T-helper 2 cell (primary cell): ENCODE measurements around the gene HCFC1R1.
"Not testable (repeated sequence)": the region's sequence is repeated elsewhere in the genome, so short reads cannot be mapped to it uniquely, and the experiment has no call there.

Experiments
- DNase-seq, 5 experiments: peaks; one replicate each; pipeline versions ENCODE4 v3.0.0 to v3.0.0-alpha.2; 2012 to 2022

The HCFC1R1 gene

GRCh38 chr16:3057181-3058138 is 33.7 kb upstream of the HCFC1R1 start:
- peak in 1 of 5 experiments; percentile 73 for DNase-seq

DNA sequence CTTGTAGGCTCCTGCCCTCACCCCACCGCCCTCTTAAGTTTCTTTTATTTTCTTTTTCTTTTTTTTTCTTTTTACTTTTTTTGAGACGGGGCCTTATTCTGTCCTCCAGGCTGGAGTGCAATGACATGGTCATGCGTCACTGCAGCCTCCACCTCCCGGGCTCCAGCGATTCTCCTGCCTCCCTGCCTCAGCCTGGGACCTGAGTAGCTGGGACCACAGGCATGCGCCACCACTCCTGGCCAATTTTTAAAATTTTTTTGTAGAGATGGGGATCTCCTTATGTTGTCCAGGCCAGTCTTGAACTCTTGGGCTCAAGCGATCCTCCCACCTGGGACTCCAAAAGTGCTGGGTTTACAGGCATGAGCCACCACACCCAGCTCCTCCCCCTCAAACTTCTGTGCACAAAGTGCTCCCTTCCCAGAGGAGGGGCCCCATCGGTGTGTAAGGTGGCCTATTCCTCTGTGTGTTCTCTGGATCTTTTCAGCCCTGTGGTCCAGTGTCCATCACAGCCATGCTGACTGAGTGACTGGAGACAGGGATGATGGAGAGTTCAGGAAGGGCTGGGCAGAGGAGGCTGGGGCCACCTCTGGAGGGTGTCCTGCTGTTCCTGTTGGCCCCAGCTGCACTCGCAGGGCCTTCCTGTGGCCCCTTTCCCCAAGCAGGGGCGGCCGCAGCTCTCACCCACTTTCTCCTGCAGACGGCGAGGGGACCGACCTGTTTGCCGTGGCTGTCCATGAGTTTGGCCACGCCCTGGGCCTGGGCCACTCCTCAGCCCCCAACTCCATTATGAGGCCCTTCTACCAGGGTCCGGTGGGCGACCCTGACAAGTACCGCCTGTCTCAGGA is 32.8 kb upstream of the HCFC1R1 start:
- DNase-seq = peak in 1 of 5 experiments; percentile 39

DNA sequence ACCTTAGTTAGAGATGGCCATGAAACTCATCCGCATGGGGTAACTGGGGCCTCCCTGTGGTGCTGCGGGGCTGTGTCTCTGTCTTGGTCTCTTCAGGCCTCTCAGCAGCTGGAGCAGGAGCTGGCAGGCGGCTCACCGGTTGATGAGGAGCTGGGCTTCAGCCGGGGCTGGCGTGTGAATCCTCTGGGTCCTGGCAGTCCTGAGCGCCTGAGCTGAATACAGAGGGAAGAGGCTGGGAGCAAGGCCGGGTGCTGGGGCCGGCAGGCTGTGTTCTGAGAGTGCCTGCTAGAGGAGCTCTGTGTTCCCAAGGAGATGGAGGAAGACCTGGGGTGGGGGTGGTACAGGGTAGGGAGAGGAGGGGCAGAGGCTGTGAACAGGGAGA is 32.0 kb upstream of the HCFC1R1 start:
- not testable (repeated sequence) for DNase-seq

GRCh38 chr16:3054965-3055733 is 31.4 kb upstream of the HCFC1R1 start:
- DNase-seq = peak in 1 of 5 experiments; percentile 89

GRCh38 chr16:3053330-3053710 is 29.6 kb upstream of the HCFC1R1 start:
- peak in 1 of 5 experiments; percentile 58 for DNase-seq

DNA sequence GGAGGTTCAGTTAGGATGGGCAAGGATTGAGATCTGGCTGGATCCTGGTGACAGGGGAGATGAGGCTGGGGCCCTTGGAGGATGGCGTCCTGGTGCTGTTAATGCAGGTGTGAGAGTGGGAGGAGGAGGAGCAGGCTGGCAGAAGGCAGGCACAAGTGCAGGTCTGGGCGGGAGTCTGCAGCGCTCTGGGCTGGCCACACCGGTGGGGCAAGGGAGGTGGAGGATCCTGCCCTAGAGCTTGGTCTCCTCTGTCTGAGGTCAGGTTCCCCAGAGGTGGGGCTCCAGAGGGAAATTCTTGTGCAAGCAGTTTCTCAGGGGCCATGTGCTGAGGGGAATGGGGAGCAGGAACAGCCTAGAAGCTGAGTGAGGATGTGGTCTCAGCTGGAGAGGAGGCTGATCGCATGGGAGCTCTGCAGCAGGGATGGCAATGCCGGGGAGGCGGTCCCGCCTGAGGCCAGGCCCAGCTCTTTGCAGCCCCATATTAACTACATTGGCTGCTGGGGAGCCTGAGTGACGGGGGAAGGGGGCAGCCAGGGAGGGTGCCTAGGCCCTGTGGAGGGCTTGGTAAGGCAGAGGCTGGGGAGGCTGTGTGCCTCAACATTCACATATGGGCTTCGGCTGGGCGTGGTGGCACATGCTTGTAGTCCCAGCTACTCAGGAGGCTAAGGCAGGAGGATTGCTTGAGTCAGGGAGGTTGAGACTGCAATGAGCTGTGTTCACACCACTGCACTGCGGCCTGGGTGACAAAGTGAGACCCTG is 29.0 kb upstream of the HCFC1R1 start:
- DNase-seq = peak in 1 of 5 experiments; percentile 35

DNA sequence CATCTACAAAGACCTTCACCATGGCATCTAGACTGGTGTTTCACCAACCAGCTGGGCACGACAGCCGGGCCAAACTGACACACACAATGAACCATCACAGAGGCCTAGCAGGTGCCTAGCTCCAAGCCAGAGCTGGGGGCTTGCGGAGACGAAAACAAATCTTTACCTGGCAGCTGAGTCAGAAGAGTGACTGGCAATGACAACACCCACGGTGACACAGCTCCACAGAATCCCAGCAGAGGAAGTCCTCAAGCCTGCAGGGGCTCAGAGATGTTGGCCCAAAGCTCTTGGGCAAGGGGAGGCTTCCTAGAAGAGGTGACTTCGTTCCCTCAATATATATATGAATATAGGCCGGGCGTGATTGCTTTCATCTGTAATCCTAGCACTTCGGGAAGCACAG is 27.8 kb upstream of the HCFC1R1 start:
- DNase-seq = no peak

GRCh38 chr16:3051009-3051408 is 27.3 kb upstream of the HCFC1R1 start:
- DNase-seq = peak in 1 of 5 experiments; percentile 74

GRCh38 chr16:3050487-3050886 is 26.7 kb upstream of the HCFC1R1 start:
- DNase-seq = peak in 1 of 5 experiments; percentile 45

DNA sequence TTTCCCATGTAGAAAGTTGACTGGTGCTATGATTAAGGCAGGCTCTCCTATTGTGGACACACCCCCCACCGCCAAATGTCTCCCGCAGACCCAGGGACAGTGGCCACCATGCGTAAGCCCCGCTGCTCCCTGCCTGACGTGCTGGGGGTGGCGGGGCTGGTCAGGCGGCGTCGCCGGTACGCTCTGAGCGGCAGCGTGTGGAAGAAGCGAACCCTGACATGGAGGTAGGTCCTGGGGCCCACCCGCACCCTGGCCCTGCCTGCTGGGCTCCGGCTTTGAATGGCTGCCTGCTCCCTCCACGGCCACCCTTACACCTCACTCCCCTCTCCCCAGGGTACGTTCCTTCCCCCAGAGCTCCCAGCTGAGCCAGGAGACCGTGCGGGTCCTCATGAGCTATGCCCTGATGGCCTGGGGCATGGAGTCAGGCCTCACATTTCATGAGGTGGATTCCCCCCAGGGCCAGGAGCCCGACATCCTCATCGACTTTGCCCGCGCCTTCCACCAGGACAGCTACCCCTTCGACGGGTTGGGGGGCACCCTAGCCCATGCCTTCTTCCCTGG is 26.3 kb upstream of the HCFC1R1 start:
- DNase-seq = no peak

DNA sequence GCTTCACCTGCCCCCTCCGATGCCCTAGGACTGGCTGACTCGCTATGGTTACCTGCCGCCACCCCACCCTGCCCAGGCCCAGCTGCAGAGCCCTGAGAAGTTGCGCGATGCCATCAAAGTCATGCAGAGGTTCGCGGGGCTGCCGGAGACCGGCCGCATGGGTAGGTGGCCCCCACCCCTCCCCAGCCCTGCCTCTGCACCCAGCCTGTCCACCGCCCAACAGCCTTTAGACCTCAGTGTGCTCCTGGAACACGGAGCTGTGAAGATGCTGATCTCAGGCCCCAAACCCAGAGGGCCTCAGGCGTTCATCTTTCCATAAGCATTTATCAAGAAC is 23.6 kb upstream of the HCFC1R1 start:
- DNase-seq = peak in 1 of 5 experiments; percentile 52

GRCh38 chr16:3046641-3047386 is 23.1 kb upstream of the HCFC1R1 start:
- peak in 1 of 5 experiments; percentile 66 for DNase-seq

- peak in 1 of 5 experiments; percentile 44 for DNase-seq
Measured at GRCh38 chr16:3045758-3046640, 22.3 kb upstream of the HCFC1R1 start, which contains the start of gene MMP25. Gene MMP25 (plus strand): TSS chr16:3046561. CDS start chr16:3046918, 357 bp downstream.

DNA sequence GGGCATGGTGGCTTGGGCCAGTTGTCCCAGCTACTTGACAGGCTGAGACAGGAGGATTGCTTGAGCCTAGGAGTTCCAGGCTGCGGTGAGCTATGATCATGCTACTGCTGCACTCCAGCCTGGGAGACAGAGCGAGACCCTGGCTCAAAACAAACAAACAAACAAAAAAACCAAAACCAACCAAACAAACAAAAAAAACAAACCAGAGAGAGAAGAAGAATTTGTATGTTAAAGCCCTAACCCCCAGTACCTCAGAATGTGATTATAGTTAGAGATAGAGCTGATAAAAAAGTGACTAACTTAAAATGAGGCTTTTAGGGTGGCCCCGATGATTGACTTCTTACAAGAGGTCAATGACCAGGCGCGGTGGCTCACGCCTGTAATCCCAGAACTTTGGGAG is 21.0 kb upstream of the HCFC1R1 start:
- DNase-seq = no peak

GRCh38 chr16:3042376-3042775 is 18.6 kb upstream of the HCFC1R1 start:
- no peak for DNase-seq

DNA sequence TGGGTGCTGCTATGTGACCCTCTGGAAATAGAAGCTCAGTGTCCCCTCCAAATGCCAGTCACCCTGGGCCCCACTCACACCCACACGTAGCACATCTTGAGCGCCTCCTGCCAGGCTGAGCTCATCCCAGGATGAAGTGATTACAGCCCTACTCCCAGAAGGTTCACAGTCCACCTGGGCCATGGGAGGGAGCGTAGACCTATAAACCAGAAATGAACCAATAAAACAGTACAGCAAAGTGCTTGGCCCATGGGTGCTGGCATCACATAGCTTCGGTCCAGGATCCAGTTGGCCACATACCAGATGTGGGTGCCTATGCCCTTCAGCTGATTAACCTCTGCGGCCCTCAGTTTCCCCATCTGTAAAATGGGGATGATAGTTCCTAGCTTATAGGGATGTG is 15.2 kb upstream of the HCFC1R1 start:
- no peak for DNase-seq

DNA sequence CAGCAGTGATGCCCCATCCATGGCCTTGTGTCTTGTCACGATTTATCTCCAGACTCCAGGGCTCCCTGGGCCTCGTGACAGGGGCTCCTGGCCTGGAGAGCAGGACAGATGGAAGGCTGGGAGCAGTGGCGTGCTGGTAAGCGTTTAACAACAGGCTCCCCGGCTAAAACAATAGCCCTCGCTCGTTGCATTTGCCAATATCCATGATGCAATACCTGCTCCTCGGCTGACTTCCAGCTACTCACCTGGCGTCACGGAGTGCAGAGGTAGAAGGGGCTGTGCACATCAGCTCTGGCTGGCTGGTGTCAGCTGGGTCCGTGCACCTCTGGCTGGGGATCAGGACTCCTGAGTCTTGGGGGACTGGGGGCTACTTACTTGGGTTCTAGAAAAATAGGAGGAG is 14.5 kb upstream of the HCFC1R1 start:
- DNase-seq = no peak

- DNase-seq = no peak
Measured at GRCh38 chr16:3036726-3037315, 13.1 kb upstream of the HCFC1R1 start, which contains the start of gene BICDL2. Gene BICDL2 (minus strand): TSS chr16:3036944. CDS start chr16:3035496, 1,448 bp downstream.
